Right lobe of liver (tissue), 4 donors: ENCODE data around the gene ZMYND10.

Experiments used
- POLR2A ChIP-seq: fragments of 450-650 bp; IDR thresholded peaks from one replicate; pipeline ENCODE4 v1.6.1; 2017; ENCODE audit warnings: antibody characterized with exemption, mild to moderate bottlenecking
- TF ChIP-seq, protein P1 (sequence below), 4 donors: fragments of 200-600 bp in 3 of 4; fragments of 450-650 bp in 1 of 4; IDR thresholded peaks; one replicate each; pipeline versions ENCODE4 v1.5.1 to v1.8.0; 2016 to 2022; ENCODE audit warnings: antibody characterized with exemption in 4 of 4, mild to moderate bottlenecking in 2 of 4
- donor health status: DM: no; HTN: no; CAD: no.
- donor health status: DM: no; HTN: no; CAD: no.
- donor health status: DM: no; HTN: yes; CAD: no.

DNA sequence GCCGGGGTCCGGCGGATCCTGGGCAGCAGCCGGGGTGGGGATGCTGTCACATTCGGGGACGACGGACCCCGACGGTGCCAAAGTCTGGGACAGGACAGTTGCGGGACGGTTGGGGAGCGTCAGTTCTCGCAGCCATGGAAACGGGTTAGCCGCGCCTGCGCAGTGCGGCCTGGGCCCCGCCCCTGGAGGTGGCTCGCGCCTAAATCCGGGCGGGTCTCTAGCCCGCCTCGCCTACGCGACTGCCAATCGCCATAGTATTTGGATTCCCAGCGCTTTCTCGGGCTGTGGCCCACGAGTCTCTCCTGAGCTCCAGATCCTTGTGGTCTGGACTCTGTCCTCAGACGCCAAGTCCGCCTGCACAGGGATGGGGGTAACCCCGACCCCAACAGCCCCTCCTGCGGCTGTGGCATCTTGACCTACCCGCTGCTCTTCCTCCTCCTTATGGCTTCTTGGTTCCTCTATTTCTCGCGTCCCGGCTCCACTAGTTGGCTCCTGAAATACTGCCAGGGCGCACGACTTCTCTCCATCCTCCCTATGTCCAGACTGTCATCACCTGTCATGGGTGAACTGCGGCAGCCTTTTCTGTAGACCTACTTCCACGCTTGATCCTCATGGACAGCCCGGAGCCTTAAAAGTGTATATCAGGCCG, at the start of gene ZMYND10:
- TF ChIP-seq, protein P1, sequence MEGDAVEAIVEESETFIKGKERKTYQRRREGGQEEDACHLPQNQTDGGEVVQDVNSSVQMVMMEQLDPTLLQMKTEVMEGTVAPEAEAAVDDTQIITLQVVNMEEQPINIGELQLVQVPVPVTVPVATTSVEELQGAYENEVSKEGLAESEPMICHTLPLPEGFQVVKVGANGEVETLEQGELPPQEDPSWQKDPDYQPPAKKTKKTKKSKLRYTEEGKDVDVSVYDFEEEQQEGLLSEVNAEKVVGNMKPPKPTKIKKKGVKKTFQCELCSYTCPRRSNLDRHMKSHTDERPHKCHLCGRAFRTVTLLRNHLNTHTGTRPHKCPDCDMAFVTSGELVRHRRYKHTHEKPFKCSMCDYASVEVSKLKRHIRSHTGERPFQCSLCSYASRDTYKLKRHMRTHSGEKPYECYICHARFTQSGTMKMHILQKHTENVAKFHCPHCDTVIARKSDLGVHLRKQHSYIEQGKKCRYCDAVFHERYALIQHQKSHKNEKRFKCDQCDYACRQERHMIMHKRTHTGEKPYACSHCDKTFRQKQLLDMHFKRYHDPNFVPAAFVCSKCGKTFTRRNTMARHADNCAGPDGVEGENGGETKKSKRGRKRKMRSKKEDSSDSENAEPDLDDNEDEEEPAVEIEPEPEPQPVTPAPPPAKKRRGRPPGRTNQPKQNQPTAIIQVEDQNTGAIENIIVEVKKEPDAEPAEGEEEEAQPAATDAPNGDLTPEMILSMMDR (IDR thresholded peaks at IDR 0.05): no peak
- no peak for TF ChIP-seq POLR2A
